HG03066 (cell line): ENCODE results near the gene GATAD1.
"Not testable (repeated sequence)": the region's sequence is repeated elsewhere in the genome, so short reads cannot be mapped to it uniquely, and the experiment has no call there.

Experiments
- ATAC-seq: cut with Tn5 transposase; IDR thresholded peaks from one replicate; pipeline ENCODE4 v1.9.1; 2021; ENCODE audit warnings: low read depth; ENCODE audit not compliant: unreplicated experiment

The GATAD1 gene, protein sequence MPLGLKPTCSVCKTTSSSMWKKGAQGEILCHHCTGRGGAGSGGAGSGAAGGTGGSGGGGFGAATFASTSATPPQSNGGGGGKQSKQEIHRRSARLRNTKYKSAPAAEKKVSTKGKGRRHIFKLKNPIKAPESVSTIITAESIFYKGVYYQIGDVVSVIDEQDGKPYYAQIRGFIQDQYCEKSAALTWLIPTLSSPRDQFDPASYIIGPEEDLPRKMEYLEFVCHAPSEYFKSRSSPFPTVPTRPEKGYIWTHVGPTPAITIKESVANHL

GRCh38 chr7:92447345-92448204 lies at the start of gene GATAD1:
GATAD1 (plus strand) TSS chr7:92447482; CDS start chr7:92447730, 248 bp downstream.
- ATAC-seq: peak; percentile 87

DNA sequence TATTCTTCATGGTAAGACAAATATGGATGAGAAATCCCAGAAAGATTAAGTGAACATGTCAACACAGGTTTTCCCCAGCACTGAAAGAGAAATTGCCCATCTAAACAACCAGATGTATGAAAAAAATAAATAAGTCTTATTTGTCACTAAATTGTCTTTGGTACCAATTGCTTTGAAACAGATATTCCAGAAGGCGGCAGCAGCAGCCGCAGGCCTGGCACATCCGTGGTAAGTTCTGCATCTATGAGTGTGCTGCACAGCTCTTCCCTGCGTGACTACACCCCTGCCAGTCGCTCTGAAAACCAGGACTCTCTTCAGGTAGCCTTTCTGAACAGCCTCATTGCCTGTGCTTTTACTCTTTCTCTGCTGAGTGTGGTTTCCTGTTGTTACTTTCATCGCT lies 49.7 kb upstream of the GATAD1 start:
- ATAC-seq: no peak

DNA sequence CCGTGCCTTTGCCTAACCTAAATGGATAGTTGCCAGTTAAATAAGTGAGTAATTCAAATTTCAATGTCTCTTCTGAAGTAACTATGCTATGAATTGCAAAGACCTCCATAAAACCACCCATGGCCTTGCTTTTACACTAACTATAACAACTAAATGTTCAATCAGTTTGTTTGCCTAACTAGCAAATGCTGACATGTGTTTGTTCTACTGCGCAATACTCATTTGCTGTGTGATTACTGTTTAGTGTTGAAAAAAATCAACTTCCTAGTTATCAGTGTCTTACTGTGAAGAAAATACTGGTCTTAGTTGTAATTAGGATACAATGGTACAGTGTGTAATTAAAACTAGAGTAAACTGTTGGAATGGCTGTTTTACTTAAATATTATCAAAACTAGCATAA lies 47.3 kb upstream of the GATAD1 start:
- ATAC-seq: no peak

- no peak for ATAC-seq
Measured at GRCh38 chr7:92402920-92403759, 44.1 kb upstream of the GATAD1 start.

GRCh38 chr7:92403760-92404074 lies 43.6 kb upstream of the GATAD1 start:
- no peak for ATAC-seq

DNA sequence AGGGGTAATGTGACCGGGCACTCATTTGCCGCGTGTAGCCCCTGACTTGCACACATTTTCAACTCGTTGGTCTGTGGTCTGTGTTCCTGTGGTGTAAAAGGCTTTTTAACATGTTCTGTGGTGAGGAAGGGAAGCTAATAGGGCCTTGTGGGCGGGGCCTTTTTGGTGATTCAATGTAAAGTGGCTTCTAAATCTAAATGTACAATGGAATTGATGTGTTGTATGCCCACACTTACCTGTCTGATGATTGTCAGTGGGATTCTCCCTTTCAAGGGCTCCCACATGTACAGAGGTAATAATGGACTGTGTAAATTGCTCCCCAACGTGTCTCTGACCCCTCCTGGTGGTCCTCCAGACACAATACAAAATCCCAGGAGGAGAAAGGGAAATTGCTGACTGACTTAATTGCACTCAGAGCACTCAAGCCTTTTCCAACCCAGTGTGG lies 43.1 kb upstream of the GATAD1 start:
- no peak for ATAC-seq

- no peak for ATAC-seq
Measured at GRCh38 chr7:92409357-92409756, 37.9 kb upstream of the GATAD1 start.

- not testable (repeated sequence) for ATAC-seq
Measured at GRCh38 chr7:92410162-92410561, 37.1 kb upstream of the GATAD1 start.

DNA sequence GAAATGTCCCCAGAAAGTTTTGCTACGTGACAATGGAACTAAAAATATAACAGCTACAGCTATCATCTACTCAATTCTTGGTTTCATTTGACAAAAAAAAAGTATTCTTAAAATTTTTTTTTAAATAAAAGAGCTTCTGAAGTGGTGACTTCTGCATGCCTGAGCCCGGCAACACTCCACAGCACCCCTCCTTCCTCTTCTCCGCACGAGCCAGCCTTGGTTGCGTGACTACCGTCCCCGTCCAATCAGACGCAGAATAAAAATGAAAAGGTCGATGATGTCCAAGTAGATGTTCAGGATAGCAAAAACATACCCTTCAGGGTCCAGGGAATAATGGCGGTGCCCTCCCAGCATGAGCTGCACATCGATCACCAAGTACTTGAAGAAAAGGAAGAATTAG lies 34.5 kb upstream of the GATAD1 start:
- ATAC-seq: no peak

DNA sequence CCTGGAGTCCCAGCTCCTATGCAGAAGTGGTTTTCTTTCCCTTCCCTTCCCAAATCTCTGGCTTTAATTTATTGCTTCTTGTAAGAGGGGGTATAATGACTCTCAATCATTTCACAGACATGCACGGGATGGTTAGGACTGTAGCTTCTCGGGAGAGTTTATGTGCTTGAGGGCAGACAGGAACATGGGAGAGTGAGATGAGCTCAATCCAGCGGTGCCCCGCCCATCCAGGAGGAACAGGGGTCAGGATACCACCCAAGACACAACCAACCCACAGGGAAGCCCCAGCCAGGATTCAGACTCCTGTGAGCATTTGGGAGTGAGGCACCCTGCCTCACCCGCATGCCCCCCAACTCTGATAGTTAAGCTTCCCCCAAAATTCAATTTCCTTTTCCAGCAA lies 33.7 kb upstream of the GATAD1 start:
- ATAC-seq: no peak

- no peak for ATAC-seq
Measured at GRCh38 chr7:92415225-92415624, 32.1 kb upstream of the GATAD1 start.

- ATAC-seq: no peak
Measured at GRCh38 chr7:92417913-92418312, 29.4 kb upstream of the GATAD1 start.

GRCh38 chr7:92421676-92422435 lies 25.4 kb upstream of the GATAD1 start:
- ATAC-seq: no peak

DNA sequence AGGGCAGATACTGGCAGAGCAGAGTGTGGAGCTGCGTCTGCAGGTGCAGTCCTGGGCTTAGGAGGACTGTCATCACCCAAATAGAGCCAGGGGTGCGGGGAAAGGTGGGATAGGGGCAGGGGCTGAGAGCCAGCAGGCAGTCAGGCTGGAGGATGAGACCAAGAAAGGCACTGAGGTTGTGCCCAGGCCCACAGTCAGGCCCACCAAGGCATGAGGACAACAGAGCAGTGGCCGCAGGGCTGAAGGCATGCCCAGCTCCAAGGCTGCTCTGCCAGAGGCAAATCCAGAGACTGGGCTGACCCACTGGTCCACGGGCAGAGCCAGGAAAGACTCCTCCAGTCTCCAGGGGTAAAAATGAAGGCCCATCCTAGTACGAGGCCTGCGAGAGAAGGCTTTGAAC lies 24.4 kb upstream of the GATAD1 start:
- no peak for ATAC-seq

- no peak for ATAC-seq
Measured at GRCh38 chr7:92423710-92424131, 23.6 kb upstream of the GATAD1 start.

DNA sequence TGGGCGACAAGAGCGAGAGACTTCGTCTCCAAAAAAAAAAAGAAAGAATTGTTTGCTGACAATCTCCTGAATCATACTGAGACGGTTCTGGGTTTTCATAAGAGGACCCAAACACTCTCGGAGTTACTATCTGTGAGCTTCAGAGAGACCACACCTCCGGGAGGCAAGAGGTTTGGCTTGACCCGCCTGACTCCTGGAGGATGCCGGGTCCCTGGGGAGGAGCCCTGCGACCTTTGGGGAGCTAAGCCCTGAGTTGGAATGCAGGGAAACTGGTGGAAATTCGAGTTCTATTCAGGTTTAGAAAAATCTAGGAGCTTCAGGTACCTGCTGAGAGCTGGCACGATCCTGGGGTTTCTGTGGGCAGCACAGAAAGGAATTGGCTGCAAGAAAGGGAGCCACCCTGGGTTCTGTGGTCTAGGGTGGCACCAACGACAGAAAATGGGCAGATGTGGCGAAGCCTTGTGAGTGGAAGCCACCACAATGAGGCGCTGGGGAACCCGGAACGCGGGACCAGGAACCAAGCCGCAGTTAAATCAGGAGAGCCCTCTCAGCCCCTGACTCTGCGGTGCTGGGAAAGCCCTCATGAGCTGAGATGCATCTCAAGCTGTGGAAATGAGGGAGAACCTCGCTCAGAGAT lies 21.9 kb upstream of the GATAD1 start:
- ATAC-seq: no peak

- no peak for ATAC-seq
Measured at GRCh38 chr7:92427193-92427592, 20.1 kb upstream of the GATAD1 start.

- ATAC-seq: no peak
Measured at GRCh38 chr7:92432299-92432946, 14.9 kb upstream of the GATAD1 start.

DNA sequence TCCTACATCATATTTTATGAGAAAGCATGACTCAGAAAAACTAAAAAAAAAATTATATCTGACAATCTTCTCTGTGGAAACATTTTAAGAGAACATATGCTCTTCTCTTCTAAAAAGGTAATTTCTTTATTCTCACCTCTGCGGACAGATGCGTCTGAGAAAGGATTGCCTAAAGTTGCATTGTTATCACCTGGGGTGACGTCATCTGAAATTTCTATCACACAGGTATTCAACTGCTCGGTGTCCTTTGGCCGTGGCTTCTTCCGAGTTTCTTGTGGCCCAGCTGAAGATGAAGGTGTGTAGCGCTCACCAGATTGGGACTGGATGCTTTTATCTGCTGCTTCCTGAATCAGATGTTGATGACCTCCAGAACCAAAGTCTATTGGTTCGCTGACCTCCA lies 14.3 kb upstream of the GATAD1 start:
- no peak for ATAC-seq
